Mammary epithelial cell (primary cell): ENCODE results near the gene DST.

ENCODE experiments used
- CTCF ChIP-seq, 2 donors: IDR thresholded peaks in 1 of 2; conservative IDR thresholded peaks in 1 of 2; 2 replicates each; pipeline ENCODE4 v1.5.1; 2011 to 2012; ENCODE audit warnings: inconsistent platforms in 2 of 2, low read length in 2 of 2, mild to moderate bottlenecking in 2 of 2, control low read depth in 1 of 2, low read depth in 1 of 2; ENCODE audit not compliant: insufficient read depth in 1 of 2; ENCODE audit errors: extremely low read depth in 1 of 2
- EZH2 ChIP-seq: IDR thresholded peaks from 2 replicates; pipeline ENCODE4 v1.6.1; 2012; ENCODE audit warnings: low read length, inconsistent platforms, borderline replicate concordance

GRCh38 chr6:56509031-56509430 is 133.7 kb downstream of the DST start:
- TF ChIP-seq CTCF (conservative IDR thresholded peaks at IDR 0.05 in 1 of 2, IDR thresholded peaks at IDR 0.05 in 1 of 2; ENCODE audit: extremely low read depth in 1 of 2, insufficient read depth in 1 of 2, low read depth in 1 of 2, low read length in 2 of 2) = no peak
- no peak for TF ChIP-seq EZH2
